ENCODE data around the gene WNT4. TPM values are rescaled to one million over a fixed set of nuclear protein-coding genes. Genes with fewer than 3 reads are reported as not detected.

WNT4 gene
- total RNA-seq, 4 donors from 2014 or later: 0.42 to 1.1 TPM; not detected in 2

GRCh38 chr1:22071511-22071910 lies 71.4 kb downstream of the WNT4 start:
- Histone ChIP-seq H3K36me3 (no peaks in the 10 kb centered on the region), H3K9me3 (no peaks in the 10 kb centered on the region), H3K27me3 (no peaks in the 10 kb centered on the region), H3K4me1 (peaks cover 75 to 81% of the 10 kb centered on the region in 2 donors), H3K27ac (no peak overlapping the region), H3K4me3 (no peak overlapping the region)
- no peak for DNase-seq
- intact Hi-C loops (cut with DNase I; ENCODE audit: low total_unique reads): no loop called here
- no peak for ATAC-seq
- TF ChIP-seq CTCF (IDR thresholded peaks at IDR 0.05 in 4 of 5, conservative IDR thresholded peaks at IDR 0.05 in 1 of 5) (no peak), POLR2A (IDR thresholded peaks at IDR 0.05) (no peak)
- in situ Hi-C loops (cut with MboI; ENCODE audit: low sequenced_read_pairs in 4 of 4): no loop called here

Other genes starting within 250 kb of the WNT4 start
- 100 to 1,000 TPM in 1 of 4 donors, 10 to 100 TPM in 3; 68.9 to 108 (median 83.5) TPM for gene HSPG2, start 205.8 kb downstream of the WNT4 start, total RNA-seq
- not detected for gene CELA3B, start 166.1 kb downstream of the WNT4 start, total RNA-seq
- not detected for gene CELA3A, start 141.4 kb downstream of the WNT4 start, total RNA-seq
- gene CDC42, start 90.4 kb downstream of the WNT4 start, total RNA-seq: 100 to 1,000 TPM in 3 of 4 donors, 10 to 100 TPM in 1; 77.0 to 111 (median 108) TPM

Measured in gastrocnemius medialis (tissue), 4 donors.